Esophagus squamous epithelium (tissue), 4 donors: ENCODE data around the gene RNASEH1.

Source experiments
- POLR2A ChIP-seq, 4 donors: fragments of 450-650 bp; IDR thresholded peaks; one replicate each; pipeline ENCODE4 v1.6.1; 2017; ENCODE audit warnings: antibody characterized with exemption in 4 of 4, mild to moderate bottlenecking in 4 of 4, moderate library complexity in 3 of 4
- TF ChIP-seq, protein P1 (sequence below), 6 experiments: fragments of 450-650 bp in 4 of 6; fragments of 200-600 bp in 2 of 6; sonication (generic) in 2 of 6; IDR thresholded peaks; one replicate each; pipeline ENCODE4 v1.5.1; 2016 to 2019; ENCODE audit warnings: antibody characterized with exemption in 6 of 6, mild to moderate bottlenecking in 4 of 6, moderate library complexity in 4 of 6

- TF ChIP-seq, protein P1, sequence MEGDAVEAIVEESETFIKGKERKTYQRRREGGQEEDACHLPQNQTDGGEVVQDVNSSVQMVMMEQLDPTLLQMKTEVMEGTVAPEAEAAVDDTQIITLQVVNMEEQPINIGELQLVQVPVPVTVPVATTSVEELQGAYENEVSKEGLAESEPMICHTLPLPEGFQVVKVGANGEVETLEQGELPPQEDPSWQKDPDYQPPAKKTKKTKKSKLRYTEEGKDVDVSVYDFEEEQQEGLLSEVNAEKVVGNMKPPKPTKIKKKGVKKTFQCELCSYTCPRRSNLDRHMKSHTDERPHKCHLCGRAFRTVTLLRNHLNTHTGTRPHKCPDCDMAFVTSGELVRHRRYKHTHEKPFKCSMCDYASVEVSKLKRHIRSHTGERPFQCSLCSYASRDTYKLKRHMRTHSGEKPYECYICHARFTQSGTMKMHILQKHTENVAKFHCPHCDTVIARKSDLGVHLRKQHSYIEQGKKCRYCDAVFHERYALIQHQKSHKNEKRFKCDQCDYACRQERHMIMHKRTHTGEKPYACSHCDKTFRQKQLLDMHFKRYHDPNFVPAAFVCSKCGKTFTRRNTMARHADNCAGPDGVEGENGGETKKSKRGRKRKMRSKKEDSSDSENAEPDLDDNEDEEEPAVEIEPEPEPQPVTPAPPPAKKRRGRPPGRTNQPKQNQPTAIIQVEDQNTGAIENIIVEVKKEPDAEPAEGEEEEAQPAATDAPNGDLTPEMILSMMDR (IDR thresholded peaks at IDR 0.05) = no peak
- no peak for TF ChIP-seq POLR2A (IDR thresholded peaks at IDR 0.05)
These were observed 26.6 kb upstream of the RNASEH1 start for GRCh38 chr2:3584608-3585260.
